ENCODE measurements around the gene TOMM22. TPM values are rescaled to one million over a fixed set of nuclear protein-coding genes. Genes with fewer than 3 reads are reported as not detected.
"Not testable (repeated sequence)": the region's sequence is repeated elsewhere in the genome, so short reads cannot be mapped to it uniquely, and the experiment has no call there.

Gene TOMM22
- total RNA-seq, result 100 to 1,000 TPM; 122 to 128 TPM

DNA sequence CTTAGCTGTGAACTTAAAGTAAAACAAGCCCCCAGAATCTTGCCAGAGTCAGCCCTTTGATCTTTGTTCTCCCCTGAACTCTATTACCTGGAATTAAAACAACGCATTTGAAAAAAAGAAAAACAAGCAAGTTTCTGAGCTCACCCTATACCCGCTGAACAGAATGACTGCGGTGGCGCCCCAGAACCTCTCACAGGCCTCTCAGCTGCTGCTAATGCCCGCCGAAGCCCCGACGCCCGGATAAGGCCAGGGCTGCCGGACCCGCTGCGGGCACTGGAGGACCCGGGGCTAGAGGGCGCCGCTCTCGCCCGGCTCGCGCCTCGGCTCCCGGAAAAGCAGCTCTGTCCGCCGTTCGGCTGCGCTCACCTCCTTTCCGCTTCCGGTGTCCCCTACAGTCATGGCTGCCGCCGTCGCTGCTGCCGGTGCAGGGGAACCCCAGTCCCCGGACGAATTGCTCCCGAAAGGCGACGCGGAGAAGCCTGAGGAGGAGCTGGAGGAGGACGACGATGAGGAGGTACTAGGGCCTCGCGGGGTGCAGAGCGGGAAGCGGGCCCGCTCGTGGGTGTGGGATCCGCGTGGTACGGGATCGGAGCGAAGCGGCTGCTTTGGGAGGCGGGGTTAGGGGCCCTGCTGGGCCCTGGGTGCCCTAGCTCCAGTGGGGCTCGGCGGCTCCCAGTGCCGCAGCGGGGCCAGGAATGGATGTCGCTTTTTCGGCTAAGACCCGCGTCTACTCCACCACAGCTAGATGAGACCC is at the start of gene TOMM22:
Gene TOMM22 (plus strand): TSS at position 376 of the 754 bp plus-strand sequence. CDS start 22 bp downstream, at position 398.
- Mint-ChIP-seq H3K4me1 (ENCODE audit: low read depth) (peaks cover 23% of the 10 kb centered on the region), H3K4me3 (peak within 1 kb of the TSS; percentile 99), H3K36me3 (peaks cover 27% of the 10 kb centered on the region), H3K27ac (peak within 1 kb of the TSS; percentile 94), H3K9me3 (no peaks in the 10 kb centered on the region), H3K27me3 (no peaks in the 10 kb centered on the region)
- POLR2A ChIA-PET, result interaction anchor here (0.6 to 1.7 kb wide), 10 partner anchors 16 to 180 kb away, joined by 3 to 19 read pairs (median 5); partner anchors contain the start of genes CBY1, DMC1 and JOSD1
- CTCF ChIA-PET, result interaction anchor here (0.6 to 3.5 kb wide), 23 partner anchors 10 to 629 kb away, joined by 3 to 40 read pairs (median 4); partner anchors contain the start of genes CBY1, DMC1, FAM227A and GTPBP1
- peak; percentile 90 for DNase-seq
- intact Hi-C loops (cut with micrococcal nuclease), result loop anchor here (1.0 to 2.0 kb wide), 2 partner anchors 15 to 25 kb away; partner anchors contain the start of genes CBY1 and FAM227A

DNA sequence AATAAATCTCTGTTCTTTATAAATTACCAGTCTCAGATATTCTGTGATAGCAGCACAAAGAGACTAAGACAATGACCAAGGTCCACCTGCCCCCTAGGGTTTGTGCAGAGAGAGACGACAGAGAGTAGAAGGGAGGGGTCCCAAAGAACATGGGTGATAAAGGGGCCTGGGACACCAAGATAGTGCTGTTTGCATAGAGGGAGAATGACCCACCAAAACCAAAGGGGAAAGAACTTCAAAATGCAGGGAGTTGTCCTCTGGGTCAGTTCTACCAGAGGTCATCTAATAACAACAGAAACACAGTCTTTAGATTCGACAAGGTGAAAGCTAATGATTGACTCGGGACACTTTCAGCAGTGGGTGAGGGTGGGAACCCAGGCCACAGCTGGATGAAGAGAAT is 49.2 kb upstream of the TOMM22 start:
- H3K4me3 Mint-ChIP-seq, result no peak overlapping the region
- no peak for DNase-seq
- no peaks in the 10 kb centered on the region for H3K27me3 Mint-ChIP-seq
- H3K36me3 Mint-ChIP-seq, result no peaks in the 10 kb centered on the region
- no peak overlapping the region for H3K27ac Mint-ChIP-seq
- peaks cover 7% of the 10 kb centered on the region for H3K4me1 Mint-ChIP-seq (ENCODE audit: low read depth)
- H3K9me3 Mint-ChIP-seq, result no peaks in the 10 kb centered on the region
- ChIA-PET POLR2A (no interaction called here), CTCF (no interaction called here)
- intact Hi-C loops (cut with micrococcal nuclease), result no loop called here

DNA sequence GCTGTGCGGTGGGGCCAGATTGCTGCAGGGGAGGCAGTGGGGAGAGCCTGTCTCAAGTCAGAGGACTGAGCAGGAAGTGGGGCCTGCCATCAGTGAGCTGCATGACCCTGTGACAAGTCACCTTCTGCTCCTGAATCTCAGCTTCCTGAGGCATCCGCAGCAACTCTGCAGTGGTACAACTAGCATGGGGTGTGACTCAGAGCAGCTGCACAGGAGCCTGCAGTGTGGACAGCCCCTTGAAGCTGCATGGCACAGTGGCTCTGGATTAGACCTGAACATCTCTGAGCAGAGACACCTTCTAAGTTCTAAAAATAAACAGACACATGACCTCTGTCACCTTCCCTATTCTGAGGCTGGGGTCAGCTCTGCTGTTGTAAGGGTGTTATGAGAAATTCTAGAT is 43.5 kb upstream of the TOMM22 start:
- no peaks in the 10 kb centered on the region for H3K4me1 Mint-ChIP-seq (ENCODE audit: low read depth)

DNA sequence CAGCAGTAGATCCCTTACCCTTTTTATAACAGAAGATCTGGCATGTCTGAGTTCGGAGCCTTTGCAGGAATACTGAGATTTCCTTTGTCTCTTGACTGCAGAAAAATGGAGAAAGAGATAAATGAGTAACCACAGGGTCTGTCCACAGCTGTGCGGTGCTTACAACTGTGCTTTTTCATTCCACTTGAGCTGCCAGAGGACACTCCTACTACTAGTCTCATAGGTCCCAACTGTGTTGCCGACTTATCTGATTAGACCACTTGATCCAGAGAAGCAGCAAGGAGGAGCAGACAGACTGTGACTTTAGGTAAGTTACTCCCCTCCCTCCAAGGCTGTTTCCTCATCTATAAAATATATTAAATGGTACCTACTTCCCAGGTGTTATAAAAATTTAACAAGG is 43.0 kb upstream of the TOMM22 start:
- Mint-ChIP-seq H3K27ac (no peak overlapping the region), H3K27me3 (peaks cover 13% of the 10 kb centered on the region), H3K36me3 (no peaks in the 10 kb centered on the region), H3K9me3 (no peaks in the 10 kb centered on the region), H3K4me3 (no peak overlapping the region), H3K4me1 (ENCODE audit: low read depth) (no peaks in the 10 kb centered on the region)
- POLR2A ChIA-PET, result no interaction called here
- intact Hi-C loops (cut with micrococcal nuclease), result no loop called here
- no peak for DNase-seq
- CTCF ChIA-PET, result no interaction called here

More for the DNA sequence above, 43.5 kb upstream of the TOMM22 start:
- H3K27ac Mint-ChIP-seq, result no peak overlapping the region
- intact Hi-C loops (cut with micrococcal nuclease), result no loop called here
- H3K9me3 Mint-ChIP-seq, result no peaks in the 10 kb centered on the region
- ChIA-PET POLR2A (no interaction called here), CTCF (no interaction called here)
- peaks cover 9% of the 10 kb centered on the region for H3K27me3 Mint-ChIP-seq
- no peak overlapping the region for H3K4me3 Mint-ChIP-seq
- DNase-seq, result no peak
- H3K36me3 Mint-ChIP-seq, result no peaks in the 10 kb centered on the region

- no peak overlapping the region for H3K4me3 Mint-ChIP-seq
- ChIA-PET POLR2A (interaction anchor here (0.6 kb wide), 1 partner anchor 47 kb away, joined by 3 read pairs; no protein-coding TSS in a partner anchor), CTCF (interaction anchor here (0.7 kb wide), 1 partner anchor 158 kb away, joined by 3 read pairs; no protein-coding TSS in a partner anchor)
- no peak overlapping the region for H3K27ac Mint-ChIP-seq
- no peaks in the 10 kb centered on the region for H3K9me3 Mint-ChIP-seq
- no peaks in the 10 kb centered on the region for H3K36me3 Mint-ChIP-seq
- DNase-seq, result no peak
- intact Hi-C loops (cut with micrococcal nuclease), result no loop called here
- no peaks in the 10 kb centered on the region for H3K4me1 Mint-ChIP-seq (ENCODE audit: low read depth)
- H3K27me3 Mint-ChIP-seq, result peaks cover 13% of the 10 kb centered on the region
Observed at GRCh38 chr22:38641476-38642040, 40.2 kb upstream of the TOMM22 start.

GRCh38 chr22:38644245-38644644 is 37.5 kb upstream of the TOMM22 start:
- intact Hi-C loops (cut with micrococcal nuclease); H3K9me3 Mint-ChIP-seq; H3K4me1 Mint-ChIP-seq (ENCODE audit: low read depth); H3K36me3 Mint-ChIP-seq; H3K4me3 Mint-ChIP-seq; CTCF ChIA-PET; H3K27ac Mint-ChIP-seq; DNase-seq; POLR2A ChIA-PET: not testable (repeated sequence)
- peaks cover 13% of the 10 kb centered on the region for H3K27me3 Mint-ChIP-seq

DNA sequence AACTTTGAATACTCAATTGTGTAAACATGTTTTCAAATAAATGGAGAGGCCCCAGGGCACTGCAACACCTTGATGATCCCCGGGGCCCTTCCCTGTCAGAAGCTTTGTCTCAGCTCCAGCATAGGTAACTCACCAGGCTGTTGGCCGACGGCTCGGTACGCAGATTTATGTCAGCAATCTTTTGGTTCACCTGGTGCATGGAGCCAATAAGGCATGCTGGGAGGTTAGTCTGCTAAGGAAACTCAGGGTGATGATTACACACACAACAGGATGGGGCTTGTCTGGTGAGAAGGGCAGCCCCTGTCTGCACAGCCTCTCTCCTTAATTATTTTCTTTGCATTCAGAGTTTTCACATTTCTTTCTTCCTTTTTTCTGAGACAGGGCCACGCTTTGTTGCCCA is 36.3 kb upstream of the TOMM22 start:
- H3K27ac Mint-ChIP-seq, result no peak overlapping the region
- H3K36me3 Mint-ChIP-seq, result no peaks in the 10 kb centered on the region

DNA sequence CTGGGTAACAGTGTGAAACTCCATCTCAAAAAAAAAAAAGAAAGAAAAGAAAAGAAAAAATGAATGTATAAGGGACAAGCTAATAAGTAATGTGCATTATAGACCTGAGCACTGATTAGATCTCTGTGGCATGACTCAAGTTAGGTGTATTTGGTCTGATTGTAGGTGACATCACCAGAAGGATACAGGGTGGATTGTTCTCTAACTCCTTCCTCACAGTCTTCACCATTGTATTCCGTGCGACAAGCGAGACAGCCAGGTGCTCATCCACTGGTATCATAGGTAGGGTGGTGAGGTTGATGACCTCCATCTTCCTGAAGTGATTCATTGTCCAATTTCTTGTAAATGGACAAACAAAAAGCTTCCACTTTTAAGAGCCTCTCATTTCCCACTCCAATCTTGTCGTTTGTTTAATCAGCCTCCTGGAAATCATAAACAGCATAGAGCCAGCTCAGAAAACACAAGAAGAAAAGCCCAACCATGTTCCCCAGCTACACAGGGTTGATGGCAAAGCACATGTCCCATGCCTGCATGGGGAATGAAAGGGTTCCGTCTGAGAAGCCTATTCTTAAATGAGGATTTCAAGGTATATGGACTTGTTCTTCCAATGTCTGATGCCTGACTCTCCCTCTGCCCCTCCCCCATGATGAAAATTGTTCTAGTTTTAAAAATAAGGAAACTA is 31.8 kb upstream of the TOMM22 start:
- no peak for DNase-seq
- no peaks in the 10 kb centered on the region for H3K9me3 Mint-ChIP-seq
- POLR2A ChIA-PET, result interaction anchor here (0.6 kb wide), 1 partner anchor 785 kb away, joined by 3 read pairs; no protein-coding TSS in a partner anchor
- no peaks in the 10 kb centered on the region for H3K36me3 Mint-ChIP-seq
- no peak overlapping the region for H3K4me3 Mint-ChIP-seq
- H3K27ac Mint-ChIP-seq, result no peak overlapping the region
- no peaks in the 10 kb centered on the region for H3K4me1 Mint-ChIP-seq (ENCODE audit: low read depth)
- no peaks in the 10 kb centered on the region for H3K27me3 Mint-ChIP-seq
- CTCF ChIA-PET, result no interaction called here
- intact Hi-C loops (cut with micrococcal nuclease), result no loop called here

More for the DNA sequence above, 36.3 kb upstream of the TOMM22 start:
- intact Hi-C loops (cut with micrococcal nuclease), result no loop called here
- Mint-ChIP-seq H3K4me1 (ENCODE audit: low read depth) (no peaks in the 10 kb centered on the region), H3K4me3 (no peak overlapping the region), H3K9me3 (no peaks in the 10 kb centered on the region), H3K27me3 (peaks cover 11% of the 10 kb centered on the region)
- DNase-seq, result no peak
- POLR2A ChIA-PET, result no interaction called here
- CTCF ChIA-PET, result no interaction called here

DNA sequence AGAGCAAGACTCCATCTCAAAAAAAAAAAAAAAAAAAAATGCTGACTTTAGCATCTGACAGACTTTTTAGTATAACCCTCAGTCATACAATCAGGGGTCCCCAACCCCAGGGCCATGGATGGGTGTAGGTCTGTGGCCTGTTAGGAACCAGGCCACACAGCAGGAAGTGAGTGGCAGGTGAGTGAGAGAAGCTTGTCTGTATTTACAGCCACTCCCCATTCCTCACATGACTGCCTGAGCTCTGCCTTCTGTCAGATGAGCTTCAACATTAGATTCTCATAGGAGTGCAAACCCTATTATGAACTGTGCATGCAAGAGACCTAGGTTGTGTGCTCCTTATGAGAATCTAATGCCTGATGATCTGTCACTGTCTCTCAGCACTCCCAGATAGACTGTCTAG is 28.9 kb upstream of the TOMM22 start:
- no peaks in the 10 kb centered on the region for H3K36me3 Mint-ChIP-seq
- DNase-seq, result no peak
- H3K4me1 Mint-ChIP-seq (ENCODE audit: low read depth), result peaks cover 9% of the 10 kb centered on the region
- ChIA-PET CTCF (interaction anchor here (1.1 kb wide), 1 partner anchor 29 kb away, joined by 3 read pairs; the partner anchor contains the start of gene TOMM22), POLR2A (no interaction called here)
- H3K9me3 Mint-ChIP-seq, result no peaks in the 10 kb centered on the region
- no peaks in the 10 kb centered on the region for H3K27me3 Mint-ChIP-seq
- H3K27ac Mint-ChIP-seq, result no peak overlapping the region
- intact Hi-C loops (cut with micrococcal nuclease), result no loop called here
- no peak overlapping the region for H3K4me3 Mint-ChIP-seq

- no peak for DNase-seq
- intact Hi-C loops (cut with micrococcal nuclease), result no loop called here
- CTCF ChIA-PET, result no interaction called here
- Mint-ChIP-seq H3K4me3 (no peak overlapping the region), H3K27me3 (no peaks in the 10 kb centered on the region), H3K4me1 (ENCODE audit: low read depth) (peaks cover 15% of the 10 kb centered on the region), H3K27ac (no peak overlapping the region), H3K9me3 (no peaks in the 10 kb centered on the region), H3K36me3 (no peaks in the 10 kb centered on the region)
- POLR2A ChIA-PET, result no interaction called here
Observed at GRCh38 chr22:38653741-38654140, 28.0 kb upstream of the TOMM22 start.

DNA sequence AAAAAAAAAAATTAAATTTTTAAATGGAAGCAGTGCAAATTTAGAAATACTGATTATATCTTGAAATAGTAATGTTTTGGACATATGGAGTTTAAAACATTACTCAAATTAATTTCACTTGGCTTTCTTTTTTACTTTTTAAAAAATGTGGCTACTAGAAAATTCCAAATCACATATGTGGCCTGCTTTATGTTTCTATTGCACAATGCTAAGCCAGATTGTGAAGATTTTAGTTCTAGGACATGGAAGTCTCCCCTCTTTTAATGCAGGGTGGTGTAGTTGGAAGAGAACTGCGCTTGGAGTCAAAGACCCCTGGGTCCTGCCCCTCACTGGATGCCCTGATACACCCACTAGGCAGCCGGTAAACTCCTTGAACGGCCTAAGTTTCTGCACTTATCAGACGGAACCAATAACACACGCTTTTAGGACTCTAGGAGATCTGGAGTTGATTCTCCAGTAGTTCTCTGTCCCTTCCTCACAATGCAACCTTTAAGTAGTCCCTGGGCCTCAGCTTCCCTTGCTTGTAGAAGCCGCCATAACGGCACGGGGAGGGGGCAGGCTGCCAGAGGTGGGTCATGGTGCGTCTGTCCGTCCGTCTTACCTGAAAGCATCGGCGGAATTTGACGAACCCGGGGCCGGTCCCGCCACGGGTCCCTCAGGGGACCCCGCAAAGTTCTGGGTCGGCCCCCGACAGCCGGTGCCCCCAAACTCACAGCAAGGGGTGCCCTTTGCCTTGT is 26.1 kb upstream of the TOMM22 start:
- Mint-ChIP-seq H3K27ac (no peak overlapping the region), H3K4me3 (peak overlapping the region; percentile 88), H3K27me3 (no peaks in the 10 kb centered on the region), H3K9me3 (no peaks in the 10 kb centered on the region), H3K36me3 (no peaks in the 10 kb centered on the region), H3K4me1 (ENCODE audit: low read depth) (peaks cover 15% of the 10 kb centered on the region)
- CTCF ChIA-PET, result no interaction called here
- no peak for DNase-seq
- intact Hi-C loops (cut with micrococcal nuclease), result loop anchor here (2.0 kb wide), 2 partner anchors 25 to 49 kb away; partner anchors contain the start of genes GTPBP1 and TOMM22
- POLR2A ChIA-PET, result no interaction called here
